Activated naive CD8-positive, alpha-beta T cell treated with anti-CD3 and anti-CD28 coated beads, Interleukin-2, amount 10 ng/mL, durations not matched to agents 7 days and 5 days (primary cell): ENCODE results near the gene LPIN1. TPM values are rescaled to one million over a fixed set of nuclear protein-coding genes. Genes with fewer than 3 reads are reported as not detected.
"Not testable (repeated sequence)": the region's sequence is repeated elsewhere in the genome, so short reads cannot be mapped to it uniquely, and the experiment has no call there.

Source experiments
- ATAC-seq: fragments of 150-1000 bp; cut with Tn5 transposase; one replicate; pipeline ENCODE4 v1.10.0; 2021; ENCODE audit warnings: low read depth, moderate library complexity
- POLR2A ChIA-PET: fragments of 350-600 bp; sonication (Branson Sonifier 250); formaldehyde crosslinking; loops from one replicate; lab custom pipeline; 2021; ENCODE audit warnings: antibody characterized with exemption; lab: Charles Lee
- DNase-seq: peaks from one replicate; pipeline ENCODE4 v3.0.0; 2021
- H3K27ac Mint-ChIP-seq: one replicate; pipeline ENCODE4 v1.8.0; 2022; ENCODE audit warnings: mild to moderate bottlenecking, mixed read lengths
- H3K27me3 Mint-ChIP-seq: one replicate; pipeline ENCODE4 v1.8.0; 2022; ENCODE audit warnings: mild to moderate bottlenecking, moderate library complexity, mixed read lengths
- H3K36me3 Mint-ChIP-seq: one replicate; pipeline ENCODE4 v1.8.0; 2021; ENCODE audit warnings: mild to moderate bottlenecking, mixed read lengths
- H3K4me1 Mint-ChIP-seq: one replicate; pipeline ENCODE4 v1.8.0; 2021; ENCODE audit warnings: mixed read lengths
- H3K4me3 Mint-ChIP-seq: one replicate; pipeline ENCODE4 v1.8.0; 2022; ENCODE audit warnings: mild to moderate bottlenecking, moderate library complexity, mixed read lengths
- H3K9me3 Mint-ChIP-seq: one replicate; pipeline ENCODE4 v1.8.0; 2021; ENCODE audit warnings: mixed read lengths
- total RNA-seq, 2 experiments: library from RNA; stranded (reverse); gene quantifications; one replicate each; pipeline ENCODE4 v1.2.3, GENCODE V29; 2021

The LPIN1 gene
- total RNA-seq, 2 experiments from 2014 or later, result 70.9 to 71.7 TPM

- POLR2A ChIA-PET, result no interaction called here
- Mint-ChIP-seq H3K4me3 (no peak overlapping the region), H3K27ac (no peak overlapping the region), H3K4me1 (peaks cover 11% of the 10 kb centered on the region), H3K9me3 (peaks cover 9% of the 10 kb centered on the region), H3K27me3 (peaks cover 23% of the 10 kb centered on the region), H3K36me3 (peaks cover 5% of the 10 kb centered on the region)
- DNase-seq (no peak), ATAC-seq (no peak)
These were observed 91.7 kb downstream of the LPIN1 start for GRCh38 chr2:11837875-11838734.

GRCh38 chr2:11839916-11840315 lies 93.5 kb downstream of the LPIN1 start:
- DNase-seq (no peak), ATAC-seq (no peak)
- peaks cover 1% of the 10 kb centered on the region for H3K36me3 Mint-ChIP-seq
- no peaks in the 10 kb centered on the region for H3K4me1 Mint-ChIP-seq
- H3K9me3 Mint-ChIP-seq, result peaks cover 2% of the 10 kb centered on the region
- no peak overlapping the region for H3K4me3 Mint-ChIP-seq
- POLR2A ChIA-PET, result no interaction called here
- no peak overlapping the region for H3K27ac Mint-ChIP-seq
- H3K27me3 Mint-ChIP-seq, result peaks cover 18% of the 10 kb centered on the region

GRCh38 chr2:11842336-11842735 lies 95.9 kb downstream of the LPIN1 start:
- no peaks in the 10 kb centered on the region for H3K36me3 Mint-ChIP-seq
- no peak overlapping the region for H3K4me3 Mint-ChIP-seq
- ATAC-seq (no peak), DNase-seq (no peak)
- H3K9me3 Mint-ChIP-seq, result peaks cover 4% of the 10 kb centered on the region
- H3K27ac Mint-ChIP-seq, result no peak overlapping the region
- POLR2A ChIA-PET, result interaction anchor here (0.6 kb wide), 1 partner anchor 1110 kb away, joined by 4 read pairs; no protein-coding TSS in a partner anchor
- H3K27me3 Mint-ChIP-seq, result peaks cover 10% of the 10 kb centered on the region
- no peaks in the 10 kb centered on the region for H3K4me1 Mint-ChIP-seq

- ATAC-seq, H3K27me3 Mint-ChIP-seq, H3K4me1 Mint-ChIP-seq, H3K36me3 Mint-ChIP-seq, H3K27ac Mint-ChIP-seq, POLR2A ChIA-PET, H3K9me3 Mint-ChIP-seq, DNase-seq, H3K4me3 Mint-ChIP-seq: not testable (repeated sequence)
These were observed 98.4 kb downstream of the LPIN1 start for GRCh38 chr2:11844798-11845197.

GRCh38 chr2:11847935-11848334 lies 101.5 kb downstream of the LPIN1 start:
- H3K27me3 Mint-ChIP-seq, H3K4me1 Mint-ChIP-seq, H3K9me3 Mint-ChIP-seq, H3K27ac Mint-ChIP-seq, DNase-seq, POLR2A ChIA-PET, ATAC-seq, H3K36me3 Mint-ChIP-seq, H3K4me3 Mint-ChIP-seq: not testable (repeated sequence)

- Mint-ChIP-seq H3K9me3 (peaks cover 3% of the 10 kb centered on the region), H3K27ac (no peak overlapping the region), H3K27me3 (no peaks in the 10 kb centered on the region), H3K4me1 (peaks cover 3% of the 10 kb centered on the region), H3K4me3 (no peak overlapping the region), H3K36me3 (no peaks in the 10 kb centered on the region)
- POLR2A ChIA-PET, result no interaction called here
- no peak for DNase-seq
- no peak for ATAC-seq
These were observed 103.7 kb downstream of the LPIN1 start for GRCh38 chr2:11850082-11850481.

DNA sequence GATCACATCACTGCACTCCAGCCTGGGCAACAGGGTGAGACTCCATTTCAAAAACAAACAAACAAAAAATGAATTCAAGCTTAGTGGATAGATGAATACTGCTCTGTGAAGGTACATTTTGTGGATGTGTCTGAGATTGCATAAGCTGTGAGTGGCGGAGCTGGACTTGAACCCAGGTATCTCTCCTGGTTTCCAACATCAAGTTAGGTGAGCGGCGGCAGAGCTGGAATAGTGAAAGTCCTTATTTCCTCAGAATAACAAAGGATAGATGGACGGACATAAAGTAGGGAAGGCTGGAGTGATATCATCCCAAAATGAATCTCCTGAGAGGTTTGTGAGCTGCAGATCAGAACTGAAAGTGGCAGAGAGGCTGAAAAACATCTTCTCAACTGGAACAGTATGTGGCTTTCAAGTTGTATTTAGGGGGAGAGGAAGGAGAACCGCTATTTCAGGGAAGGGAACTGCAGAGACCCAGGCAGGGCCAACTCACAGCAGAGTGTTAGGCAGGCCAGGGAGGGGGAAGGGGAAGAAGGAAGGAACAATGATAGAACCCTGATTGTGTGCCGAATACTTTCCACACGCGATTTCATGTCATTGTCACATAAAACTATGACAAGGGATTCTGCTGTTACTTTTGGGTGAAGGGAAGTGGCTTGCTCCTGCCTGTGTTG lies 106.2 kb downstream of the LPIN1 start:
- Mint-ChIP-seq H3K27ac (no peak overlapping the region), H3K4me3 (no peak overlapping the region), H3K4me1 (peaks cover 3% of the 10 kb centered on the region), H3K9me3 (peaks cover 8% of the 10 kb centered on the region), H3K36me3 (peaks cover 4% of the 10 kb centered on the region), H3K27me3 (no peaks in the 10 kb centered on the region)
- ATAC-seq, result no peak
- no peak for DNase-seq
- POLR2A ChIA-PET, result no interaction called here

GRCh38 chr2:11853197-11853588 lies 106.8 kb downstream of the LPIN1 start:
- no peak for ATAC-seq
- no peak overlapping the region for H3K27ac Mint-ChIP-seq

GRCh38 chr2:11855064-11855760 lies 108.8 kb downstream of the LPIN1 start:
- Mint-ChIP-seq H3K4me3 (no peak overlapping the region), H3K9me3 (peaks cover 18% of the 10 kb centered on the region), H3K36me3 (peaks cover 10% of the 10 kb centered on the region), H3K27ac (no peak overlapping the region), H3K27me3 (no peaks in the 10 kb centered on the region), H3K4me1 (peaks cover 3% of the 10 kb centered on the region)
- POLR2A ChIA-PET, result no interaction called here
- ATAC-seq (no peak), DNase-seq (no peak)

More at GRCh38 chr2:11853197-11853588, 106.8 kb downstream of the LPIN1 start:
- peaks cover 4% of the 10 kb centered on the region for H3K36me3 Mint-ChIP-seq
- H3K27me3 Mint-ChIP-seq, result no peaks in the 10 kb centered on the region
- H3K4me1 Mint-ChIP-seq, result peaks cover 3% of the 10 kb centered on the region
- POLR2A ChIA-PET, result no interaction called here
- no peak overlapping the region for H3K4me3 Mint-ChIP-seq
- no peak for DNase-seq
- peaks cover 12% of the 10 kb centered on the region for H3K9me3 Mint-ChIP-seq

DNA sequence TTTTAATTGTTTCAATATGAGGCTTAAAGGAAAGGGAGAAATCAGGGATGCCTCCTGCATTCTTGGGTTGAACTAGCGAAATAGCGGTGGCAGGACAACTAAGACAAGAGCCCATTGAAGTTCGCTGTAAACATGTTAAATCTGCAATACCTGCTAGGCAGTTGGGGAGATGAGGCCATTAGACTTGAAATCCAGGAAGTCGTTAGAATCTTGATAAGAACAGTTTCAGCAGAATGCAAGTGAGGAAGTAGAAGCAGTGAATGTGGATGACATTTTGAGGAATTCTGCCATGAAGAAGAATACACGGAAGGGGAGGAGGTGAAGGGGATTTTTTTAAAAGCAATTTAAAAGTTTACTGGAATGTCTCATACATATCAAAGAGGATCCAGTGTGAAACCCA lies 109.7 kb downstream of the LPIN1 start:
- H3K9me3 Mint-ChIP-seq, result peaks cover 18% of the 10 kb centered on the region
- no peak overlapping the region for H3K27ac Mint-ChIP-seq
- no peak for ATAC-seq
- no peaks in the 10 kb centered on the region for H3K27me3 Mint-ChIP-seq
- H3K4me1 Mint-ChIP-seq, result peaks cover 3% of the 10 kb centered on the region
- peaks cover 10% of the 10 kb centered on the region for H3K36me3 Mint-ChIP-seq
- H3K4me3 Mint-ChIP-seq, result no peak overlapping the region
- DNase-seq, result no peak
- POLR2A ChIA-PET, result no interaction called here

- no peak overlapping the region for H3K27ac Mint-ChIP-seq
- no peak overlapping the region for H3K4me3 Mint-ChIP-seq
- peaks cover 18% of the 10 kb centered on the region for H3K9me3 Mint-ChIP-seq
- H3K27me3 Mint-ChIP-seq, result peaks cover 7% of the 10 kb centered on the region
- H3K36me3 Mint-ChIP-seq, result peaks cover 10% of the 10 kb centered on the region
- POLR2A ChIA-PET, result no interaction called here
- H3K4me1 Mint-ChIP-seq, result peaks cover 7% of the 10 kb centered on the region
- ATAC-seq, result no peak
- DNase-seq, result no peak
These were observed 112.5 kb downstream of the LPIN1 start for GRCh38 chr2:11858883-11859282.

DNA sequence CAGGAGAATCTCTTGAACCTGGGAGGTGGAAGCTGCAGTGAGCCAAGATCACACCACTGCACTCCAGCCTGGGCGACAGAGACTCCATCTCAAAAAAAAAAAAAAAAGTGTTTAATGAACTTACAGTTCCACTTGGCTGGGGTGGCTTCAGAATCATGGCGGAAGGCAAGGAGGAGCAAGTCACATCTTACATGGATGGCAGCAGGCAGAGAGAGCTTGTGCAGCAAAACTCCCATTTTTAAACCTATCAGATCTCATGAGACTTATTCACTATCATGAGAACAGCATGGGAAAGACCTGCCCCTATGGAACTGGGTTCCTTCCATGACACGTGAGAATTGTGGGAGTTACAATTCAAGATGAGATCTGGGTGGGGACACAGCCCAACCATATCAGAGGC lies 113.5 kb downstream of the LPIN1 start:
- POLR2A ChIA-PET, H3K4me3 Mint-ChIP-seq, ATAC-seq, H3K27ac Mint-ChIP-seq, DNase-seq, H3K4me1 Mint-ChIP-seq, H3K27me3 Mint-ChIP-seq: not testable (repeated sequence)
- Mint-ChIP-seq H3K9me3 (peaks cover 18% of the 10 kb centered on the region), H3K36me3 (peaks cover 10% of the 10 kb centered on the region)

DNA sequence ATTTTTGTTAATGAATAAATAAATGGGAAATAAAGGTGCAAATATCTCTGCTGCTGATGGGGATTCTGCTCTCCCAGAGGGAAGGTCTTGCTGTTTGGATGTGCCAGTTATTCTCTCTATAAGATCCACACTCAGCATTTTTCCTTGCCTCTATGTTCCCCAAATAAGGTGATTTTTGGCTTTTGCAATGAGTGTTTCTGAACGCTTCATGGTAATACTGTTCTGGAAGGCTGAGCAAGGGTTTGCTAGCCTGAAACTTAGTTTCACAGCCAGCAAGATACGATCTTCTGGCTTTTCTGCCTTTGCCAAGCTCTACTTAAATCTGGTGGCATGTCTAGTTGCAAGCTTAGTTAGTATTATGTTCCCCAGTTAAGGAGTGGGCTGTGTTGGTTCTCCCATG lies 114.6 kb downstream of the LPIN1 start:
- POLR2A ChIA-PET, result no interaction called here
- peaks cover 8% of the 10 kb centered on the region for H3K4me1 Mint-ChIP-seq
- H3K4me3 Mint-ChIP-seq, result no peak overlapping the region
- H3K36me3 Mint-ChIP-seq, result peaks cover 10% of the 10 kb centered on the region
- H3K27ac Mint-ChIP-seq, result no peak overlapping the region
- peaks cover 7% of the 10 kb centered on the region for H3K27me3 Mint-ChIP-seq
- H3K9me3 Mint-ChIP-seq, result peaks cover 18% of the 10 kb centered on the region
- ATAC-seq (no peak), DNase-seq (no peak)
